GM21515 (cell line): ENCODE measurements around the gene SP3.

Source experiments
- ATAC-seq: cut with Tn5 transposase; IDR thresholded peaks from one replicate; pipeline ENCODE4 v1.9.1; 2021; ENCODE audit not compliant: unreplicated experiment

The SP3 gene

DNA sequence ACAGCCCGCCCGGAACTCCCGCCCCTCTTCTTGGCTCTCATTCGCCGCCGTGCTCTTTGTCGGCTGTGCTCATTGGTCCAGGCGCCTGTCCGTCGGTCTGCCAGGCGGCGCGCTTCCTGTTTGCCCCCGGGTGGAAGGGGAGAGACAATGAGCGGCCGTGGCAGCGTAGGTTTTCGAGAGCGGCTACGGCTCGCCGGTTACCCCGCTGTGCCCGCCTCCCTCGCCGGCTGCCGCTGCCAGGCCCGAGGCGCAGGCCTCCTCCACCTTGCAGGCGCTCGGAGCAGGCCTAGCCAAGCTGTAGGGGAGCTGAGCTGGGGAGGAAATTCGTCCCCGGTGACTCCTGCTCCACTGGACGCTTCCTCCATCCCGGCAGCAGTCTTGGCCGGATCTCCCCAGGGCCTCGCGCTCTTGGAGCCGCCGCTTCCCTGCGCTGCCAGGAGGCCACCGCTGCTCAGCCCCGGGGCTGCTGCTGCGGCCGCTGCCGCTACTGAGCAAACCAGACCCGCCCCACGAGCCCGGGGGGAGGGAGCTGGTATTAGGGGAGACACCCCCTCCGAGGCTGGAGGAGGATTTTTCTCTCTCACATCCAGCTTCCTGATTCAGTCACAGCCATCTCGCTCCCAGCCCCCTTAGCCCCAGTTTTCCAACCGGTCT is at the start of gene SP3:
Gene SP3, minus strand, starts transcription at position 2 of the 654 bp plus-strand sequence. CDS start 202 bp downstream, outside the sequence.
- peak; percentile 71 for ATAC-seq

DNA sequence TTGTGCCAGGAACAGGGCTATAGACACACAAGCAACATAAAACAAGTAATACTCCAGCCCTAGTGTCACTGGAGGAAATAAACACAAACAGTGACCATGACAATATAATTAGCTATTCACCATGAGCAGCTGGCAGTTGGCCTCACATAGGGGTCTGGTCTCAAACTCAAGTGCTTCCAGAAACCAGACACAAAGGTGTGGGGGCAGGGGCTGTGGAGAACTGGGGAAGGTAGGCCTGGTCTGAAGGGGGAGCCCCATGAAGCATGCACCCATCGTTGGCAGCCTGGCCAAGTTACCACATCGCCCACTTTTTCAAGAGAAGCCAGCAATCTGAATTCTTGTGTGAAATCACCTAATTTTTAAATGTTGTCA is 49.5 kb upstream of the SP3 start:
- ATAC-seq = no peak

DNA sequence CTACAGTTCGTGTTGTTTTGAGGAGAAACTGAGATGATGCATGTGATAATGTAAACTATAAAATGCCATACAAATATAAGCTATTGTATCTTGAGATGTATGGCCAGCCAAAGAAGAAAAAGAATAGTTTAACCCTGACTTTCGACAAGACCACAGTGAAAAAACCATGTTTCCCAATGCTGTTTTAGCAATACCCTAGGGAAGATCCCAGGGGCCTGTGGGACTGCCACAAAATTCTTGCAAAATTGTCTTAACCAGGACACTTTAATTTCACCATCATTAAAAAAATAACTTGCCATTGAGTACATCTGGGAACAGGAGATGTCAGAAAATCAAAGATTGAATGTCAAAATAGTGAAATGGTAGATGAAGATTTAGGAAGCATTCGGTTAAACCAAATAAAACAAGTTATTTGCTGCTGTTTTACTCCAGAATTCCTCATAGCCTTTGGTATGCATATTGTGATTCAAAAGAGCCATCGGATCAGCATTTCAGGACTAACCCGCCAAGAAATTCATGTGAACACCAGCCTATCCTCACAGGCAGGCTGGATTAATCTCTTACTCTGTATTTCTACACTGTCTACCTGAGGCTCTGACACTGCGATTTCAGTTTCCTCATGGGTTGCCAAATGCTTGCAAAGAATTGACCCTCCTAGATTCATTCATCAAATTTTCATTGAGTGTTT is 49.0 kb upstream of the SP3 start:
- no peak for ATAC-seq

DNA sequence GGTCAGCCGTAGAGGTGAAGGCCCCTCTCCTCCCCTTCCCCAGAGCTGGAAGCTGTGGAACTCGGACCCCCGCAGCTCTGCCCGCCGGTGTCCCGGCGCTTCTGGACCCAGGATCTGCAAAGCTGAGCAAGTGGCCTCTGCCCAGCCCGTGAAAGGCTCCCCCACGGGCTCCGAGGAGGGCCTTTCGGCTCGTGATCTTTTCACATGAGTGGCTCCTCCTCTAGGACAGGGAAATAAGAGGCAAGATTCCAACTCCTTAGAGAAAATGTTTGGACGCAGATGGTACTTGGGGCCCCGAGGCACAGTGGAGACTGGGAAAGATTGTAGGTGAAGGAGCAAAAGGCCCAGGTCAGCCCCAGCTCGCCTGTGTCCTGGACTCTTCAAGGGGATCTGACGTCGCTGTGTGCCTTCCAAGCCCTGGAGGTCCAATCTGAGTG is 48.2 kb upstream of the SP3 start:
- ATAC-seq = no peak

DNA sequence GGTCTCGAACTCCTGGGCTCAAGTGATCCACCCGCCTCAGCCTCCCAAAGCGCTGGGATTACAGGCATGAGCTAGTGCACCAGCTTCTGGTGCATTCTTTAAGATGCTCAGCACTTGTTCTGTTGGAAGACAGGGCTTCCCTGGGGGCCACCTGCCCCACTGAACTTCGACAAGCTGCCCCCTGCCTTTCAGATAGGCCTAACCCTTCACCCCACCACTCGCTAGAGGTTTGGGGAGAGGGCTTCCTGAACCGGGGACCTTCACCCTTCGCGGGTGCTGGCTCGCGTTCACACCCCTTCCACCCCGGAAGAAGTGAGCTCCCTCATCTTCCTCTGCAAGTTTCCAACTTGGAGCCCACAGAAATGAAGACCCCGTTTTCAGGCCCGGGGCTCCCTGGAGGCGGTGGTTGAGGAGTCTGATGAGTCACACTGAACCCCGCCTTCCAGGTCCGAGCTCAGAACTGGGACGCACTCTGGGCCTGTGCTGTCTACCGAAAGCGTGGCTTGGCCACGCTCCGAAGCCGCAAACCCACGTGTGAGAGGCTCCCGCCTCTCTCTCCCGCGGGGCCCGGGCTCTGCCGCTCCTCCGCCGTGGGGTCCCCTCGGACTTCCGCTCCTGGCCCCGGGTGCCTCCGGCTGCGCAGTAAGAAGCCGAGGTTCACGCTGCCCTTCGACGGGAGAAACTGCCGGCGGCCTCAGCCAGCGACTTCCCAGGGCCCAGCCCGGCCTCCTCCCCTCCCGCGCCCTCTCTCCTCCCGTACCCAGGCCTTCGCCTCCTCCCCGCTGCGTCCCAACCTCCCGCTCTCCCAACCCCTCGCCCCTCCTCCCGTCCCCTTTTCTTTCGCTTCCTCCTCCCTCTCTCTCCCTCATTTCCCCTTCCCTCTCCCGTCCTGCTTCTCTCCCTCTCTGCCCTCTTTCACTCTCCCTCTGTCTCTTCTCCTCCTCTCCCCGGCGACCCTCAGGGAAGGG is 47.5 kb upstream of the SP3 start:
- ATAC-seq = no peak

DNA sequence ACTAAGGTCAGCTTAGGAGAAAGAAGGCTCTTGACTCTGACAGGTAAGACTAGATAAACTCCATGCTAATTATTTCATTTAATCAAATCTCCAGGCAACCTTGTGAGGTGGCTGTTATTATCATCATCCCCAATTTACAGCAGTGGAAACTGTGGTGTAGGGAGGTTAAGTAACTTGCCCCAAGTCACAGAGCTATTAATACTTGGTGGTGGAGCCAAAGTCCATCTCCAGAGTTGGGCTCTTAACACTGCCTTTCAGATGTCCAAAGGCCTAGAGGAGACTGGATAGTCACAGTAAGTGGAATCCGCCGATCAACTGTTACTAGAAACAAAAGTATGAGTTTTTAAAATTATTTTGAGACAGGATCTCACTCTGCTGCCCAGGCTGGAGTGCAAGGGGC is 46.6 kb upstream of the SP3 start:
- no peak for ATAC-seq

DNA sequence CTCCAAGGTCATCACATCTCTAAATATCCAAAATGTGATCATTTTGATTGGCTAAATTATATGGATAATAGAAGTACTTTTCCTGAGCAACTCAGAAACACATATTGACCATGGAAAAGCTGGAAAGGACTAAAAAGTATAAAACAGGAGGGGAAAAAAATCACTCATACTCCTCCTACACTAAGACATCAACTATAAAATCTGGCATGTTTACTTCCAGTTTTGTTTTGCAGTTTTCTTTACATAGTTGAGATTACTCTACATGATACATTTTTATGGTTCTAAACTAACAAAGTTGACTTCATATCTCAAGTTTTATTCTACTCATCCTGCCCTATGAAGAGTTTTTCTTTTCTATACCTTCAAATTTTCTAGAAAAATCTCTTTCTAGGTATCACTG is 46.0 kb upstream of the SP3 start:
- ATAC-seq = no peak

DNA sequence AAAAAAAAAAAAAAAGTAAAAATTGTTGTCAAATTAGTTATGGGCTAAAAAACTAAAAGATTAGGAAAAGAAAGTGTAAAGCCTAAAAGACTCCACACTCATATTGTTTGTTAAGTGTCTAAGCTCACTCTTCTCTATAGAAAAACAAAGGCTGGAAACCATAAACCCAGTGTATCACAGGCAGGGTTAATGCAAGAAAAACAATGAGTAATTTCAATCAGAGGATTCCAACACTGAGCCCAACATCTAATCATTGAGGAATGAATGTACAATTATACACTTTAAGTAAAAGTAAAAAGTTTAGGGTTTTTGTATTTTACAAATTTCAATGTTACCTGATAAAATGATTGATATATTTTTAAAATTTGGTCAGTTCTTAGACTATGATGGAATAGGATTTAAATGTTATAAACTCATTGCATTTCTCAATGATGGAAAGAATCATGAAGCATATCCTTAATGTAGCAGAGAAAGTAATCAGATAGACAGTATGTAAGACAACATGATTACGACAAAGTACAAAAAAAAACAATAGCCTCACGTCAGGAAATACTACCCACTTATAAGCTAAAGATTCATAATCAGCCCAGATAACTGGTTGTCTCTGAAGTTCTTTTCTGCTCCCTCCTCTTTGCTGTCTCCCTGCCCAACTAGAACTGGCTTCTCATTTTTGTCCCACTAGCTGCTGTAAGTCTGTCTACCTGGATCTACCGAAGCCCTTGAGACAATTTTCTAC is 44.5 kb upstream of the SP3 start:
- no peak for ATAC-seq

DNA sequence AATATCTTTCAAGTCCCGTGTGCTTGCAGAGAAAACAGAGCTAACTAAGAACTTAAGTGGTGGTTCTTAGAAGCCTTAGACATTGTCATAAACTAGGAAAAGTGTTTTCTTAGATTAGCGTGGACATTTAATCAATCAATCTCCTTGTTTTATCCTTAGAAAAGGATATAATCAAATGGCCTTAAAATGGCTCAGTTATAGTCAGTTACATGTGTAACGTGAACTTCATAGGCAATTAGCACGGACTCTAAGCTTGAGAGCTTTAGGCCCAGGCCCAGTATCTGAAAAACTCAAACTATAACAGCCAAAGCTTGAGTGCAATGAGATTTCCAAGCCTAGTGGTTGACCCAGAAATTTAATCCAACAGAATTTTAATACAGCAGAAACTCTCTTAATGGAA is 43.5 kb upstream of the SP3 start:
- no peak for ATAC-seq

DNA sequence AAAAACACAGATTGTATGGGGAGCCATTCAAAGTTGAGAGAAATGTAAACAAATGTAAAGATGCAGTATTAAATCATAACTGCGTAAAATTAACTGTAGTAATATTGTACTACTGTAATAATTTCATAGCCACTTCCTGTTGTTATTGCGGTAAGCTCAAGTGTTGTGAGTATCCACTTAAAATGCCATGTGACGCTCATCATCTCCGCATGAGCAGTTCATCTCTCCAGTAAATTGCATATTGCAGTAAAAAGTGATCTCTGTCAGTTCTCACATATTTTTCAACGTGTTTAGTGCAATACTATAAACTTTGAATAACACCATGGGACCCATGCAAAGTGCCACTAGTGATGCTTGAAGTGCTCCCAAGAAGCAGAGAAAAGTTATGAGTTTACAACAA is 41.8 kb upstream of the SP3 start:
- no peak for ATAC-seq

DNA sequence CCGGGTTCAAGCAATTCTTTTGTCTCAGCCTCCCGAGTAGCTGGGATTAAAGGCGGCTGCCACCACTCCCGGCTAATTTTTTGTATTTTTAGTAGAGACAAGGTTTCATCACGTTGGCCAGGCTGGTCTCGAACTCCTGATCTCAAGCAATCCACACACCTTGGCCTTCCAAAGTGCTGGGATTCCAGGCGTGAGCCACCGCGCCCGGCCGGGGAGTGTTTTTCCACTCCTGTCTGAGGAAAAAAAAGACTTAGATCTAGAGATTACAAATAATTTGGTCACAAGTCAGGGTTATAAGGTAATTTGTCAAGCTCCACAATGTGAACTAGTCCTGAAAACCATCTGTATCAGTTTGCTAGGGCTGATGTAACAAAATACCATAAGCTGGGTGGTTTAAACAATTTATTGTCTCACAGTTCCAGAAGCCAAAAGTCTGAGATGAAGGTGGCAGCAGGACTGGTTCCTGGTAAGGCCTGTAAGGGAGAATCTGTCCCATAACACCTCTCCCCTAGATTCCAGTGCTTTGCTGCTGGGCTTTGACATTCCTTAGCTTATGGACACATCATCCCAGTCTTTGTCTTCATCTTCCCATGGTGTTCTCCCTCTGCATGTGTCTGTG is 40.7 kb upstream of the SP3 start:
- ATAC-seq = no peak

DNA sequence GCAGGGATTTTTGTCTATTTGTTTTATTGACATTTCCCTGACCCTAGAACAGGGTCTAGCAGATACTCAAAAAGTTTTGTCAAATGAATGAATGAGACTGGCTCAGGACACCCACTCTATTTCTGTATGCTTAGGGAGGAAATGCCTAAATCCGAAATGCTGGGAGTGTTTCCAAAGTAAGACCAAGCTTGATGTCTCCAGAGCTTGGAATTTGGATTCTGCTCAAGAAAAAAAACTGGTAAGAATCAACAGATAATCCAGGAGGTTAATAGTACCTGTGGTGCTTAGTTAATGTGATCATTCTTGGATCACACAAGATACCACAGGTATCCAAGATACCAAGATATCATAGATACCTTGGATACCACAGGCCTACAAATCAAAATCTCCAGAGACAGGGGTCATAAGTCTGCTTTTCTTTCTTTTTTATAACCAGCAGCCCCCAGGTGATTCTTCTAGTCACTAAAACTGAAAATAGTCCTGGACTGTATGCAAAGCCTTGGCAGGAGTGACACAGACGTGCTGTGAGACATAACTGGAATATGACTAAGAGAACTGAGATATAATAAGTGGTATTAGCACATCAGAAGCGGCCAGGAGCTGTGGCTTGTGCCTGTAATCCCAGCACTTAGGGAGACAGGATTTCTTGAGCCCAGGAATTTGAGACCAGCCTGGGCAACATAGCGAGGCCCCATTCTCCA is 39.9 kb upstream of the SP3 start:
- ATAC-seq = peak; percentile 58

DNA sequence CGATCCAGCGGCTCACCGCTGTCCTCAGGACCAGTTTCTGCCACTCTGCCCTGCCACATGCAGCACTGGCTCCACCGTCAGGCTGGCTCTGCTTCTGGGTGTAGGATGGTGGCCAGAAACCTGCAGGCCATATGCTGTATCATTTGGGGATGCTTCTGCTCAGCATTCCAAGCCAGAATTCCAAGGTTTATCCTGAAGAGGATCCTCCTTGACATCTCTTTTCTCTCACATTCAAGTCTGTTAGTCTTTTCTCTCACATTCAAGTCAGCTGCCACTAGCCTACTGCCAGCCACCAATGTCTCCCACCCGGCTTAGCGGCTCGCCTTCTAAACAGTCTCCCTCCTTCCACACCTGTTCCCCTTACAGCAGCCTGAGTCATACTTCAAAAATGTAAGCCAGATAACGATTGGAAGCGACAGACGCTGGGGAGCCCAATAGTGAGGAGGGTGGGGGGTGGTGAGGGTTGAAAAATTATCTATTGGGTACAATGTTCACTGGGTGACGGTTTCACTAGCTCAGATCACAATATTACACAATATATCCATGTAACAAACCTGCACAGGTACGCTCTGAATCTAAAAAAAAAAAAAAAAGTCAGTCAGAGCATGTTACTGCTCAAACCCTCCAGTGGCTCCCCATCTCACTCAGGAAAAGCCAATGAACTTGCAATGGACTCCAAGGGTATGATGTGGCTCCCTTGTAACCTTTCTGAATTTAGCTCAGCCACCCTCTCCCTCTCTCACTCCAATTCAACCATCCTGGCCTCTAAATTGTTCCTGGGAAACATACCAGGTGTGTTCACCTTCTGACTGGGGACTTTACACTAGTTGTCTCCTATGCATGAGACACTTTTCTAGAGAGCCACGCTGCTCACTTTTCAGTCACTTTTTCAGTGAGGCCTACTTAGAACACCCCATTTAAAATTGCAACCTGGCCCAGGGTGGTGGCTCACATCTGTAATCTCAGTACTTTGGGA is 38.8 kb upstream of the SP3 start:
- no peak for ATAC-seq

DNA sequence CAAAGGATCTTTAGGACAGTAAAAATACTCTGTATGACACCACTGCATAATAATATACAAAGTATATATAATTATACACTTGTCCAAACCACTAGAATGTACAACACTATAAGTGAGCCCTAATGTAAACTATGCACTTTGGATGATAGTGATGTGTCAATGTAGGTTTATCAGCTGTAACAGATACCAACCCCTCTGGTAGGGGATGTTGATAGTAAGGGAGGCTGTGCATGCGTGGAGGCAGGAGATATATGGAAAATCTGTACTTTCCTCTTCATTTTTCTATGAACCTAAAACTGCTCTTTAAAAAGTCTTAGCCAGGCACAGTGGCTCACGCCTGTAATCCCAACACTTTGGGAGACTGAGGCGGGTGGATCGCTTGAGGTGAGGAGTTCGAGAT is 37.5 kb upstream of the SP3 start:
- no peak for ATAC-seq

DNA sequence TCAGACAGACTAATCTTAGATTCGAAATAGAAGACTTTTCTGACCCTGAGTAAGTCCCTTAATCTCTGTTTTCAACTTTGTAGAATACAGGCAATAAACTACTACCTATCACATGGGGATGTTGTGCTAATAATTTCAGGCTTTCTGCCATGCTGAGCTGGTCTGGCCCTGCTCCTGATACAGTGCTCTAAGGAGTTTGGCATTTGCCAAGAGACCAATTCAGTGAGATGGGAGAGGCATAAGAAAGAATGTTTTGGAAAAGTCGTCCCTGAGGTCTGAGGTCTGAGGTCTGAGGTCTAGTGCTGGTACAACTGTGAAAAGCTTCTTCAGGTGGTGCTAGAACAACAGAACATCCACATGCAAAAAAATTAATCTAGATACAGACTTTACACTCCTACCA is 35.9 kb upstream of the SP3 start:
- ATAC-seq = no peak

DNA sequence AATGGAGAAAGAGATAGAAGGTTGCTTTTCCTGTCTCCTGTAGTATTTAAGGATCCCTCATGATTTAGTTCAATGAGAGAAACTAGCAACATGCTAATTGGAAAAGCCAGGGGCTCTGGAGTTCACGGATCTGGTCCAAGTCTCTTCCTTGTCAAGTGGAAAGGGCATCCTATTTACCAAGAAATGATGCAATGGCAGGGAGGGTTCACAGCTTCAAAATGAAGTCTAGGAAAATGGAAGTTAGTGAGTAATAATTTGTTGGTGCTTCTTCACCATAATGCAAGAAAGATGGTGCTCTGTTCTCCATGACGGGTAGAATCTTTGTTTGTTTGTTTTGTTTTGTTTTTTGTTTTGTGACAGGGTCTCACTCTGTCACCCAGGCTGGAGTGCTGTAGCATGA is 34.6 kb upstream of the SP3 start:
- ATAC-seq = no peak

DNA sequence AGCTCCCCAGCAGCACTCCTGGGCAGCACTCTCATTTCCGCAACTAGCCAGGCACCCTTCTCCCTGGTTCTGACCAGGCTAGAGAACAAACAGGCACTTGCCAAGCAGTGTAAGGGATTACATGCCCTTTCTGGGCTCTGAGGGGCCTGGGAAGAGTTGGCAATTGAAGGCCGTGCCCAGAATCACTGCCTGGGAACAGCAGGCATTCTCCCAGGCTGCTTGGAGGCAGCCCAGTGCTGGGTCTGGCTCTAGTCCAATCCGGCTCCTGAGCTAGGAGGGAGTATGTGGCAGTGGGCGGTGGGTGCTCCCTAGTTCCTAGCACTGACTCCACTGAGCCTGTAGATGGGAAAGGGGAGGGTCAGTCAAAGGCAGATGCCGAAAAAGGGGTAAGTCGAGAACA is 34.1 kb upstream of the SP3 start:
- ATAC-seq = no peak

DNA sequence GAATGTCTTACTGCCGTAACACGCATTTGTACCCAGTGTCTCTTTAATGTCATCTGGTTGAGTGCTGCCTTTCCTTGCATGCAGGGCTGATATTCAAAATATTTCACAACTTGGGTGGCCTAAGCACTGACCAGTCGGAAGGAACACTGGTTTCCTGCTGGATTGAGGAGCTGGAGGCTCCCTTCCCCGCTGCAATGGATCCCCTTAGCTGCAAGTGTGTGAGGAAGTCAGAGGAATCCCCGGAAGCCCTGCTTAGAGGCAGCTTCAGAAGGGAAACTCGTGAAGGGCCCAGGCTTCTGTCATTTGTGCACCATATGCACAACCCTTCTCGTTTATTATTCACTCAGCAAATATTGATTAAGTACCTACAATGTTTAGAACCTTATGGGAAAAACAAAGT is 33.2 kb upstream of the SP3 start:
- ATAC-seq = no peak

DNA sequence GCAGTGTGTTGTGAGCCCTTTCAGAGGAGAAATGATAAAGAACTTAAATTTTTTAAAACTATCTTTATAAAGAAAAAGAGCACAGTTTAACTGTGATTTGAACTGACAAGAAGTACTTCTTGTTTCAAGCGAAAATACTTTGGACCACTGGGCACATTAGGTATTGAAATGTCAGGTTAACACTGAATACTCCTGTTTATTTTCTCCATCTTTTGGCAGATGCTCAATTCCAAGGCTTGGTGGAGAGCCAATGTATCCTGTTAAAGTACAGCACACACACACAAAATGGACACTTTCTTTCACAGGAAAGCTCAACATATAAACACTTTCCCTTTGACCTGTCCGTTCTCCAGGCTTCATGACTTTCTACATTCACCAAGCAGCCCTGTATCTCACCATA is 32.6 kb upstream of the SP3 start:
- ATAC-seq = no peak
